HG03196 (cell line): ENCODE results near the gene HPCAL1.

Experiments
- ATAC-seq: cut with Tn5 transposase; IDR thresholded peaks from one replicate; pipeline ENCODE4 v1.9.1; 2021; ENCODE audit not compliant: unreplicated experiment

HPCAL1 gene

GRCh38 chr2:10301941-10302478, 694 bp upstream of the HPCAL1 start:
- peak; percentile 1 for ATAC-seq

- ATAC-seq: peak; percentile 9
Measured at GRCh38 chr2:10303181-10303693, 533 bp downstream of the HPCAL1 start.

- peak; percentile 24 for ATAC-seq
Measured at GRCh38 chr2:10303694-10304378, 1.1 kb downstream of the HPCAL1 start.

- ATAC-seq: no peak
Measured at GRCh38 chr2:10304458-10305253, 2.0 kb downstream of the HPCAL1 start.

- ATAC-seq: no peak
Measured at GRCh38 chr2:10305254-10305635, 2.5 kb downstream of the HPCAL1 start.

GRCh38 chr2:10305715-10306114, 3.0 kb downstream of the HPCAL1 start:
- ATAC-seq: no peak

- ATAC-seq: no peak
Measured at GRCh38 chr2:10306901-10307463, 4.3 kb downstream of the HPCAL1 start.

- no peak for ATAC-seq
Measured at GRCh38 chr2:10307561-10308156, 5.0 kb downstream of the HPCAL1 start.

- no peak for ATAC-seq
Measured at GRCh38 chr2:10308866-10309265, 6.2 kb downstream of the HPCAL1 start.

- no peak for ATAC-seq
Measured at GRCh38 chr2:10309286-10309685, 6.6 kb downstream of the HPCAL1 start.

- no peak for ATAC-seq
Measured at GRCh38 chr2:10310309-10310888, 7.7 kb downstream of the HPCAL1 start.

- ATAC-seq: no peak
Measured at GRCh38 chr2:10311736-10312135, 9.0 kb downstream of the HPCAL1 start.

GRCh38 chr2:10312437-10312957, 9.8 kb downstream of the HPCAL1 start:
- ATAC-seq: no peak

- no peak for ATAC-seq
Measured at GRCh38 chr2:10316336-10316735, 13.6 kb downstream of the HPCAL1 start.

GRCh38 chr2:10316860-10317259, 14.2 kb downstream of the HPCAL1 start:
- no peak for ATAC-seq

GRCh38 chr2:10317646-10318045, 14.9 kb downstream of the HPCAL1 start:
- no peak for ATAC-seq

- no peak for ATAC-seq
Measured at GRCh38 chr2:10318345-10318744, 15.6 kb downstream of the HPCAL1 start.

- ATAC-seq: no peak
Measured at GRCh38 chr2:10319892-10320574, 17.3 kb downstream of the HPCAL1 start.

- ATAC-seq: no peak
Measured at GRCh38 chr2:10320575-10320931, 17.8 kb downstream of the HPCAL1 start.

- ATAC-seq: no peak
Measured at GRCh38 chr2:10320933-10321332, 18.2 kb downstream of the HPCAL1 start.
